Glutamatergic neuron (in vitro differentiated cells): ENCODE results near the gene THBD. TPM values are rescaled to one million over a fixed set of nuclear protein-coding genes. Genes with fewer than 3 reads are reported as not detected.

ENCODE experiments used
- DNase-seq: peaks from one replicate; pipeline ENCODE4 v3.0.0; 2022
- H3K27ac Mint-ChIP-seq: one replicate; pipeline ENCODE4 v1.8.0; 2020; ENCODE audit warnings: mild to moderate bottlenecking, mixed read lengths, inconsistent platforms; ENCODE audit not compliant: unreplicated experiment
- H3K27me3 Mint-ChIP-seq: one replicate; pipeline ENCODE4 v1.8.0; 2020; ENCODE audit warnings: mild to moderate bottlenecking, moderate library complexity, mixed read lengths, inconsistent platforms; ENCODE audit not compliant: unreplicated experiment
- H3K36me3 Mint-ChIP-seq: one replicate; pipeline ENCODE4 v1.8.0; 2020; ENCODE audit warnings: mild to moderate bottlenecking, mixed read lengths, inconsistent platforms; ENCODE audit not compliant: unreplicated experiment
- H3K4me1 Mint-ChIP-seq: one replicate; pipeline ENCODE4 v1.8.0; 2020; ENCODE audit warnings: mild to moderate bottlenecking, low read depth, mixed read lengths, inconsistent platforms; ENCODE audit not compliant: unreplicated experiment
- H3K4me3 Mint-ChIP-seq: one replicate; pipeline ENCODE4 v1.8.0; 2020; ENCODE audit warnings: mild to moderate bottlenecking, mixed read lengths, inconsistent platforms; ENCODE audit not compliant: unreplicated experiment
- H3K9me3 Mint-ChIP-seq: one replicate; pipeline ENCODE4 v1.8.0; 2020; ENCODE audit warnings: mild to moderate bottlenecking, moderate library complexity, mixed read lengths, inconsistent platforms; ENCODE audit not compliant: unreplicated experiment
- CTCF ChIP-seq: fragments of 200-600 bp; sonication (generic); IDR thresholded peaks from one replicate; pipeline ENCODE4 v1.5.0; 2021; ENCODE audit not compliant: partially characterized antibody, unreplicated experiment
- total RNA-seq: library from RNA; stranded (reverse); fragmentation: NEBNext Ultra II Directional; extraction: Animal tissue kit (Norgen Biotek cat#: 25700); gene quantifications from one replicate; pipeline ENCODE4 v1.2.1, GENCODE V29; 2021; ENCODE audit not compliant: unreplicated experiment

THBD gene
- total RNA-seq, 1 donor from 2014 or later, result not detected

- no peaks in the 10 kb centered on the region for H3K4me1 Mint-ChIP-seq
- no peak for DNase-seq
- H3K27ac Mint-ChIP-seq, result no peak overlapping the region
- H3K4me3 Mint-ChIP-seq, result no peak overlapping the region
- no peaks in the 10 kb centered on the region for H3K36me3 Mint-ChIP-seq
- no peaks in the 10 kb centered on the region for H3K9me3 Mint-ChIP-seq
- no peaks in the 10 kb centered on the region for H3K27me3 Mint-ChIP-seq
- TF ChIP-seq CTCF, result no peak
Observed at GRCh38 chr20:23023621-23024177, 25.8 kb downstream of the THBD start.

GRCh38 chr20:23022849-23023248, 26.6 kb downstream of the THBD start:
- Mint-ChIP-seq H3K27me3 (no peaks in the 10 kb centered on the region), H3K36me3 (no peaks in the 10 kb centered on the region), H3K9me3 (no peaks in the 10 kb centered on the region), H3K27ac (no peak overlapping the region), H3K4me3 (no peak overlapping the region), H3K4me1 (no peaks in the 10 kb centered on the region)
- TF ChIP-seq CTCF, result no peak
- DNase-seq, result no peak

GRCh38 chr20:23021951-23022350, 27.5 kb downstream of the THBD start:
- no peaks in the 10 kb centered on the region for H3K4me1 Mint-ChIP-seq
- H3K27me3 Mint-ChIP-seq, result no peaks in the 10 kb centered on the region
- no peak overlapping the region for H3K4me3 Mint-ChIP-seq
- H3K36me3 Mint-ChIP-seq, result no peaks in the 10 kb centered on the region
- no peak for TF ChIP-seq CTCF
- H3K9me3 Mint-ChIP-seq, result no peaks in the 10 kb centered on the region
- no peak overlapping the region for H3K27ac Mint-ChIP-seq
- no peak for DNase-seq

- Mint-ChIP-seq H3K27me3 (no peaks in the 10 kb centered on the region), H3K4me1 (no peaks in the 10 kb centered on the region), H3K36me3 (no peaks in the 10 kb centered on the region), H3K4me3 (no peak overlapping the region), H3K9me3 (no peaks in the 10 kb centered on the region), H3K27ac (no peak overlapping the region)
- TF ChIP-seq CTCF, result no peak
- DNase-seq, result no peak
Observed at GRCh38 chr20:23021541-23021940, 27.9 kb downstream of the THBD start.

- no peaks in the 10 kb centered on the region for H3K4me1 Mint-ChIP-seq
- no peak overlapping the region for H3K4me3 Mint-ChIP-seq
- H3K36me3 Mint-ChIP-seq, result no peaks in the 10 kb centered on the region
- H3K27me3 Mint-ChIP-seq, result peaks cover 1% of the 10 kb centered on the region
- no peak for TF ChIP-seq CTCF
- DNase-seq, result no peak
- no peak overlapping the region for H3K27ac Mint-ChIP-seq
- no peaks in the 10 kb centered on the region for H3K9me3 Mint-ChIP-seq
Observed at GRCh38 chr20:23020230-23021018, 29.0 kb downstream of the THBD start.
